TTC549 (cell line): ENCODE results near the gene STK10.

Source experiments
- FAIRE-seq: peaks from 2 replicates; lab custom pipeline; 2012; peaks lifted over from hg19 to GRCh38; lab: Jason Lieb, UNC

The STK10 gene

GRCh38 chr5:172106511-172107356 is 81.3 kb downstream of the STK10 start:
- no peak for FAIRE-seq

GRCh38 chr5:172105811-172106210 is 82.2 kb downstream of the STK10 start:
- FAIRE-seq: no peak

GRCh38 chr5:172104801-172105701 is 83.0 kb downstream of the STK10 start:
- no peak for FAIRE-seq

- no peak for FAIRE-seq
Observed at GRCh38 chr5:172104021-172104420, 84.0 kb downstream of the STK10 start.

- FAIRE-seq: no peak
Observed at GRCh38 chr5:172102913-172103626, 85.0 kb downstream of the STK10 start.

GRCh38 chr5:172102218-172102870 is 85.7 kb downstream of the STK10 start:
- FAIRE-seq: no peak

GRCh38 chr5:172101547-172102217 is 86.3 kb downstream of the STK10 start:
- no peak for FAIRE-seq

GRCh38 chr5:172098883-172099282 is 89.1 kb downstream of the STK10 start:
- FAIRE-seq: no peak

GRCh38 chr5:172098046-172098445 is 90.0 kb downstream of the STK10 start:
- no peak for FAIRE-seq

GRCh38 chr5:172097356-172097755 is 90.7 kb downstream of the STK10 start:
- FAIRE-seq: no peak

GRCh38 chr5:172096207-172096940 is 91.7 kb downstream of the STK10 start:
- FAIRE-seq: no peak

- FAIRE-seq: no peak
Observed at GRCh38 chr5:172095368-172096206, 92.4 kb downstream of the STK10 start.

- FAIRE-seq: no peak
Observed at GRCh38 chr5:172093965-172094364, 94.1 kb downstream of the STK10 start.

GRCh38 chr5:172093559-172093958 is 94.5 kb downstream of the STK10 start:
- no peak for FAIRE-seq

- FAIRE-seq: no peak
Observed at GRCh38 chr5:172091956-172092732, 95.9 kb downstream of the STK10 start.

- FAIRE-seq: no peak
Observed at GRCh38 chr5:172090976-172091547, 97.0 kb downstream of the STK10 start.

- FAIRE-seq: no peak
Observed at GRCh38 chr5:172089298-172090117, 98.5 kb downstream of the STK10 start.

GRCh38 chr5:172088801-172089200 is 99.2 kb downstream of the STK10 start:
- no peak for FAIRE-seq
